ENCODE measurements around the gene ACTR3.
"Not testable (repeated sequence)": the region's sequence is repeated elsewhere in the genome, so short reads cannot be mapped to it uniquely, and the experiment has no call there.

ACTR3 gene

GRCh38 chr2:113906647-113907046, 16.8 kb downstream of the ACTR3 start:
- DNase-seq, result no peak

- no peak for DNase-seq
These were observed 17.4 kb downstream of the ACTR3 start for GRCh38 chr2:113907297-113907696.

- DNase-seq, result no peak
These were observed 20.3 kb downstream of the ACTR3 start for GRCh38 chr2:113910110-113910717.

- no peak for DNase-seq
These were observed 21.2 kb downstream of the ACTR3 start for GRCh38 chr2:113910967-113911678.

GRCh38 chr2:113915082-113915819, 25.4 kb downstream of the ACTR3 start:
- DNase-seq, result no peak

- no peak for DNase-seq
These were observed 28.3 kb downstream of the ACTR3 start for GRCh38 chr2:113918229-113918628.

- DNase-seq, result no peak
These were observed 31.1 kb downstream of the ACTR3 start for GRCh38 chr2:113920996-113921395.

- no peak for DNase-seq
These were observed 32.4 kb downstream of the ACTR3 start for GRCh38 chr2:113922335-113922734.

- no peak for DNase-seq
These were observed 32.9 kb downstream of the ACTR3 start for GRCh38 chr2:113922784-113923183.

- no peak for DNase-seq
These were observed 36.0 kb downstream of the ACTR3 start for GRCh38 chr2:113925884-113926283.

- DNase-seq, result no peak
These were observed 36.4 kb downstream of the ACTR3 start for GRCh38 chr2:113926314-113926713.

- DNase-seq, result no peak
These were observed 40.6 kb downstream of the ACTR3 start for GRCh38 chr2:113930448-113930847.

GRCh38 chr2:113937501-113937900, 47.6 kb downstream of the ACTR3 start:
- no peak for DNase-seq

GRCh38 chr2:113940891-113941290, 51.0 kb downstream of the ACTR3 start:
- DNase-seq, result no peak

GRCh38 chr2:113945784-113946183, 55.9 kb downstream of the ACTR3 start:
- not testable (repeated sequence) for DNase-seq

GRCh38 chr2:113950906-113951305, 61.0 kb downstream of the ACTR3 start:
- DNase-seq, result not testable (repeated sequence)

GRCh38 chr2:113961000-113961399, 71.1 kb downstream of the ACTR3 start:
- DNase-seq, result no peak

GRCh38 chr2:113962692-113963480, 73.0 kb downstream of the ACTR3 start:
- no peak for DNase-seq

GRCh38 chr2:113963965-113964364, 74.1 kb downstream of the ACTR3 start:
- no peak for DNase-seq

- no peak for DNase-seq
These were observed 74.5 kb downstream of the ACTR3 start for GRCh38 chr2:113964436-113964835.

- no peak for DNase-seq
These were observed 75.3 kb downstream of the ACTR3 start for GRCh38 chr2:113965228-113965627.

GRCh38 chr2:113965644-113966043, 75.8 kb downstream of the ACTR3 start:
- no peak for DNase-seq

GRCh38 chr2:113966171-113966570, 76.3 kb downstream of the ACTR3 start:
- DNase-seq, result no peak
